NCI-H1930 (cell line): ENCODE measurements around the gene SPINK9.
A peak's percentile ranks its signal among the peaks of the same experiment; 100 is the strongest.

ENCODE experiments used
- DNase-seq, 2 experiments: peaks; one replicate each; lab custom pipeline; 2025; lab: John Stamatoyannopoulos, UW

SPINK9 gene

DNA sequence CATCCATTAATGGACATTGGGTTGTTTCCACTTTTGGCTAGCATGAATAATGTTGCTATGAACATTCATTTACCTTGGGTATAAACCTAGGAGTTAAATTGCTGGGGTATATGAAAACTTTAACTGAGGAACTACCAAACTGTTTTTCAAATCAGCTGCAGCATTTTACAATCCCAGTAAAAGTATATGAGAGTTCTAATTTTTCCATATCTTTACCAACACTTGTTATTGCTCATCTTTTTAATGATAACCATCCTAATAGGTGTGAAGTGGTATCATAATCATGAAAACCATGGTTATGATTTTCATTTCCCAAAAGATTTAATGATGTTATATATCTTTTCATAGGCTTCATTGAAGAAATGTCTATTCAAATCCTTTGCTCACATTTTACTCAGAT, 32.9 kb downstream of the SPINK9 start:
- no peak for DNase-seq

DNA sequence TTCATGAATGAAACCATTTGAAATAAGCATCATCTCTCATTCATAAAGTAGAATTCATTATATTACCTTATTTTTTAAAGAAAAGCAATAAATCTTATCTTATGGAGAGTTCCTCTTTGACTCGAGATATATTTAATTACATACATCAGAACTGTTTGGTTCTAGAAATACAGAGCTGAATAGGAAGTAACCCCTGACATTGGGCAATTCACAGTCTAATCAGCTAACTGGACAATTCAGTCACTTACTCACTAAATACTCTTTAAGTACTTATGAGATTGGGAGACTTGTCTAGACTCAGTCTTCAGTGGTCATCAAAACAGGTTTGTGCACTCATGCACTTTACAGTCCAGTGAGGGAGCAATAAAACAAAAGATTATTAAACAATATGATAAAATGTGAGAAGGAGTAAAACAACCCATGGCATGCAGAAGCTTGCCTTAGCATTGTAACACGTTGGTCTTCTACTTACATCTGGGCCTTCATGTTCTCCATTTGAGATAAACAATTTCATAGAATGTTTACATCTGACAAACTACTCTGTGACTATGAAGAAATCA, 36.9 kb downstream of the SPINK9 start:
- no peak for DNase-seq

- no peak for DNase-seq
Measured at GRCh38 chr5:148372893-148373292, 37.5 kb downstream of the SPINK9 start.

- DNase-seq: peak in 1 of 2 experiments; percentile 30
Measured at GRCh38 chr5:148374690-148375360, 39.5 kb downstream of the SPINK9 start.

- no peak for DNase-seq
Measured at GRCh38 chr5:148376198-148376597, 40.8 kb downstream of the SPINK9 start.

DNA sequence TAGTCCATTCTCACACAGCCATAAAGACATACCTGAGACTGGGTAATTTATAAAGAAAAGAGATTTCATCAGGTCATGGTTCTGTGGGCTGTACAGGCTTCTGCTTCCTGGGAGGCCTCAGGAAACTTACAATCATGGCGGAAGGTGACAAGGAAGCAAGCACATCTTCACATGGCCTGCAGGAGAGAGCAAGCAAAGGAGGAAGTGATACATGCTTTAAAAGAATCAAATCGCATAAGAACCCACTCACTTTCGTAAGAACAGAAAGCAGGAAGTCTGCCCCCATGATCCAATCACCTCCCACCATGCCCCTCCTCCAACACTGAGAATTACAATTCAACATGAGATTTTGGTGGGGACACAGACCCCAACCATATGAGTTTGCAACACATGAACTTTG, 43.3 kb downstream of the SPINK9 start:
- DNase-seq: no peak

GRCh38 chr5:148379340-148379739, 44.0 kb downstream of the SPINK9 start:
- no peak for DNase-seq

GRCh38 chr5:148381906-148382305, 46.5 kb downstream of the SPINK9 start:
- DNase-seq: no peak

GRCh38 chr5:148382961-148383360, 47.6 kb downstream of the SPINK9 start:
- DNase-seq: no peak

- DNase-seq: peak; percentile 88 to 89
Measured at GRCh38 chr5:148383564-148384379, 48.4 kb downstream of the SPINK9 start, which contains the start of gene FBXO38. FBXO38 (plus strand) TSS chr5:148383958; CDS start chr5:148394777, 10,819 bp downstream.

- no peak for DNase-seq
Measured at GRCh38 chr5:148384380-148384737, 49.0 kb downstream of the SPINK9 start.

DNA sequence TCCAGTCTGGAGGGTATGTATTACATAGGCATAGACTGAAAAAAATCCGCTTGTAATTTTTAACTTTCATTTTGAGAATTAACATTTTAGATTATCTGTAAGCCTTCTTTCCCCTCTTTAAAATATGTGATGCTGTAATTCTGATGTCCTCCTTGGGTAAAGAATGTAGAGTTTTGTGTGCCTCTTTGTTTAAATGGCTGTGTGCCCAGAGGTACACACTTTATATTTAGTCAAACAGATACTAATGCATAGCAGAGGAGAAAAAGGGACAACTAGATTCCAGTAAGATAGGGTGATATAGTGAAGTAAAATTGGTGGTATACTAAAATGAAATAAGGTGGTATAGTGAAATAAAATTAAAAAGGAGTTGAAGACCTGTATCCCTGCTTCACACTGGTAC, 49.7 kb downstream of the SPINK9 start:
- no peak for DNase-seq

- DNase-seq: no peak
Measured at GRCh38 chr5:148386041-148386440, 50.7 kb downstream of the SPINK9 start.

GRCh38 chr5:148387325-148387724, 52.0 kb downstream of the SPINK9 start:
- no peak for DNase-seq

GRCh38 chr5:148388696-148389095, 53.3 kb downstream of the SPINK9 start:
- no peak for DNase-seq
